NCI-H128 (cell line): ENCODE measurements around the gene APBA1.

Experiments
- DNase-seq: peaks from one replicate; lab custom pipeline; 2025; ENCODE audit not compliant: unreplicated experiment; lab: John Stamatoyannopoulos, UW

Gene APBA1

DNA sequence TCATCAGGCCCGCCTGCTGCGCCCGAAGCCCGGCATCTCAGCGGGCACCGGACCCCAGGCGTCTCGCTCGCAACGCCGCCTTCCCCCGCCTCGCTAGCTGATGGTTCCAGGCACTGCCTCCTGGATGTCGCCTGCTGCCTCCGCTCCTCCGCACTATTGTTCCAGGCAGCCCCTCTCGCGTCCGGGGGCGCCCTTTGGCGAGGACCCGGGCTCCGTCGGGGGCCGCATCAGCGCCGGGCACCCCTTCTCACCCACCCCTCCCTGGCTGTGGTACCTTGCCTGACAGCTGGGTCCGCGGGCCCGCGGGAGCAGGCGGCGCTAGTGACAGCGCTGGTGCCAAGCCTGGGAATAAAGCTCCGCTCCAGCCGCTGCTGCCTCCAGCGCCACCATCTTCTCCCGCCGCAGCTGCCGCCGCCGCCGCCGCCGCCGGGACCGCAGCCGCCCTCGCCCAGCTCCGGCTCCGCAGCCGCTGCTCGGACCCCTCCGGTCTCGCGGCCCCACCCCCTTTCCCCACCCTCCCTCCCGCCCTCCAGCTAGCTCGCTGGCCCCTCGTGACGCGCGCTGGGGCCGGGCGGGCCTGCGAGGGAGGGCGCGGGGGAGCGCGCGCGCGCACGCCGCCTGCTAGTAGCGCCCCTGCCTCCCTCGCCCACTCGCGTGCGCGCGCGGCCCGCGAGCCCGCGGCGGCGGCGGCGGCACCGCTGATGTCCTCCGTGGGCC lies at the start of gene APBA1:
APBA1 (minus strand) TSS at position 493 of the 717 bp plus-strand sequence.
- peak; percentile 56 for DNase-seq

DNA sequence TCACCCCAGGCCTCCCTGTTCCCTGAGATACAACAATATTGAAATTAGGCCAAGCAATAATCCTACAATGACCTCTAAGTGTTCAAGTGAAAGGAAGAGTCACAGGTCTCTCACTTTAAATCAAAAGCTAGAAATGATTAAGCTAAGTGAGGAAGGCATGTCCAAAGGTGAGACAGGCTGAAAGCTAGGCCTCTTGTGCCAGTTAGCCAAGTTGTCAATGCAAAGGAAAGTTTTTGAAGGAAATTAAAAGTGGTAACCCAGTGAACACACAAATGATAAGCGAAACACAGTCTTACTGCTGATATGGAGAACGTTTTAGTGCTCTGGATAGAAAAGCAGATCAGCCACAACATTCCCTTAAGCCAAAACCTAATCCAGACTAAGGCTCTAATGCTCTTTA lies 47.8 kb upstream of the APBA1 start:
- no peak for DNase-seq

DNA sequence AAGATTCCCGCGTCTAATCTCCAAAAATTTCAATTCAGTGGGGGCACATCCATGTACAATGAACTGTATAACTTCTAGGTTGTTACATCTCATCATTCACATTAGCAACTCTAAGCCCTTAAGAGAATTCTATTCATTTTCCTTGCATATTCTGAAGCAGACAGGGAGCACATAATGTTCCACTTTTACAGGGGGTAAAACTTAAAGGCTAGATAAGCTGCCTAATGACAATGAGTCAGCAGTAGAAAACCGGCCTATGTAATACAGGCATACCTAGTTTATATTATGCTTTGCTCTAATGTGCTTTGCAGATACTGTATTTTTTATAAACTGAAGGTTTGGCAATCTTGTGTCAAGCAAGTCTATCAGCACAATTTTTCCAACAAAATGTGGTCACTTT lies 47.2 kb upstream of the APBA1 start:
- DNase-seq, result no peak

DNA sequence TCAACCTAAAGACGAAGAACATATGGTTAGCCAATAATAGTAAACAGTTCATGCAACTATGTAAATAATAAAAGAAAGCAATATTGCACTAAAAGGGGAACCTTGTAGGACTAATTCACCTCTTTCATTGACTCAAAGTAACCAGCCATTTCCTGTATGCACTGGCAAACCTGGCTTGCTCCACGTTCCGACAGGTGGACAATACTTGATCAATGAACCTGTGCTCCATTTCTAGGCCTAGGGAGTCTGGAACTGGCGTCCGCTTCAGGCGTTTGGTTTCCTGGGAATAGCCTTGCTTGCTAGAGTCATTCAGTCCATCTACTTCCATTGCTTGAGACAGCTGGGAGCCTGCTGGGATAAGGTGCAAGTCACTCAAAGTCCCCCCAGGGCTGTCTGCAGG lies 46.0 kb upstream of the APBA1 start:
- DNase-seq, result no peak

DNA sequence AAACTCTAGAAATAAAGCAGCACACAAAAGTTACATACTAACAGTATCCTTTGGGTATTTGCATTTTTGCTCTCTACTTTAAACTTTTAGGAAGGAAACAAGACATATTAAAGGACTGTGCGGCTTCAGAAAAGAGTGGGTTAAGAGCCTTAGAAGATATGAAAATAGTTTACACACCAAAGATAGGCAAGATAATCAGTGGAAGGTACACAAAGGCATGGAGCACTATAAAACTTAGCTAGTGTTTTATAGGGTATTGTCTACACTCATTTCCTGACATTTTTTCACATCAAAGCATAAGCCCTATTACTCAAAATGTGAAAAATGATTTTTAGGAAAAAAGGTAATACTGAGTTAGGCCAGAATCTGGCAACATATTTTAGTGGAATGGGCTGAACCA lies 43.7 kb upstream of the APBA1 start:
- DNase-seq, result no peak

DNA sequence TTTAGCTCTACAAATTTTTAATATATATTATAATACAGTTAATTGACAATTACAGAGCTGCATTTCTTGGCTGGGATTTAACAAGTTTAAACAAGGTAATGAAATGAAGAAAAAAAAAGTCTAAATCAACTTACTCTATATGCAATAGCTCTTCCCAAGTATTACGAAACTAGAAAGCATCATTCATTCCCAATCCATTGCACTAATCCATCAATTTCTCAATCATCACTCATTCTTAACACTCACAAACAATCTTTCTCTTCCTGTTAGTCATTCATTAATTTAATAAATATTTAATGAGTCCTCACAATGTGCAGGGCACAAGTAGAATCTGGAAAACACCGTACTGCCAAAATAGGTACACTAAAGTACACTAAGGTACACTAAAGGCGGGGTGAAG lies 42.9 kb upstream of the APBA1 start:
- no peak for DNase-seq

DNA sequence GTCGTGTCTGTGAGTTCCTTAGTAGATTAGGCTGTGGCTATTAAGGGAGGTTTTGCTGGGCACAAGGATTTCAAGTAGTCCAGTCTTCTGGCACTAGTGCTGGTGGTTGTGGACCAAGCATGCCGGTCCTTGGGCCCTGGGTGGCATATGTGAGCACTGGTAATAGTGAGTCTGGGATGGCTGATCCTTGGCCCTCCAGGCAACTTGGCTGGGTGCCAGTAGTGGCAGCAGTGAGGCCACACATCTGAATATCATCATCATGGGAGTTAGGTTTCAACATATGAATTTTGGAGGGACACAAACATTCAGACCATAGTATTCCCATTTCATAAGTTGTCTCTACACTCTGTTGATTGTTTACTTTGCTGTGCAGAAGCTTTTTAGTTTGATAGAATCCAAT lies 25.3 kb upstream of the APBA1 start:
- DNase-seq, result no peak

DNA sequence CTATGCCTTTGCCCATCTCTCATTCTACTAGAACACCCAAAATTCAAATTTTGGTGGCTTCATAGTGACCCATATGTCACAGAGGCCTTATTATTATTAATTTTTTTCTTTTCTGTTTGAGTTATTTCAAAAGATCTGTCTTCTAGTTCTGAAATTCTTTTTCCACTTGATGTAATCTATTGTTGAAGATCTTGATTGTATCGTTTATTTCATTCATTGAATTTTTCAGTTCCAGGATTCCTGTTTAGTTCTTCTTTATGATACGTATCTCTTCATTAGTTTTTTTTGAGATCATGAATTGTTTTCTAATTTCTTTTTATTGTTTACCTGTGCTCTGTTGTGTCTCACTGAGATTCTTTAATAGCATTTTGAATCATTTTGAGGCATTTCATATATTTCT lies 24.6 kb upstream of the APBA1 start:
- no peak for DNase-seq

DNA sequence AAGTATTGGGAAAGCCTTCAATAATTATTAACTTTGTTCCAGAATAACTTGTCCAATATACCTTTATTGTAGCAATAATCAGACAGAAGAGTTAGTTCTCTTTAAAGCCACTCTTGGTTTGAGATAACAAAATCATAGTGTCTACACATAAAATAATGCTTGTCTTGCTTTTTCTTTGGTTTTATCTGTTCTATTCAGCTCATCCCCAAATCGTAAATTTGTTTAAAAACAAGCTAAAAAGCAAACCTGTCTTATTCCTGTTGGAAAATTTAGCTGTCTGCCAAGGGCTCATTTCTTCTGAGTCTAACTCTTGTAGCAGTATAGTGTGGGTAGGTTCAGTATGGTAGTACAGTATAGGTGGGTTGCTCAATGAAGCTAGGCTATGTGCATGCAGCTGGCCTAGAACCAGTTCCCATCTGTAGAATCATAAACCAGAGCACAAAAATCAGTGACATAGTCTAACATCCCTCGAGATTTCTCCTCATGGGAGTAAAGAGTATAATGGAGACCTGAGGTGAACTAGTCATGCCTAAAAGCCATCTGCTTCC lies 17.9 kb upstream of the APBA1 start:
- no peak for DNase-seq

DNA sequence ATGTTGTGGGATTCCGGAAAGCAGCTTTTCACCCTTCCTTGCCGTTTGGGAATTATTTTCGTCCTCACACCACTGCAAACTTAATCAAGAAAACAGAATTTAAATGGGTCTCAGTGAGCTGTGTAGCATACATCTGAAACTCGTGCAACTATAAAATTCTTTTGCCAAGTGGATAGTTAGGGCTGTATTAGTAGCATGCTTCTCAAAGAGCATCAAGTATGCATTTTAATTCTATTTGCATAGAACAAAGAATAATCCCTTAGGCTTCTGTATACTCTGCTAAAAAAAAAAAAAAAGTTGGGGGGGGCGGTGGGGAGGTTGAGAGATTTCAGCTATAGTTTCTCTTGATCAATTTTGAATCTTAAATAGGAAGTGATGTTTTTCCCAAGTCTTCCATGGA lies 11.8 kb upstream of the APBA1 start:
- no peak for DNase-seq

DNA sequence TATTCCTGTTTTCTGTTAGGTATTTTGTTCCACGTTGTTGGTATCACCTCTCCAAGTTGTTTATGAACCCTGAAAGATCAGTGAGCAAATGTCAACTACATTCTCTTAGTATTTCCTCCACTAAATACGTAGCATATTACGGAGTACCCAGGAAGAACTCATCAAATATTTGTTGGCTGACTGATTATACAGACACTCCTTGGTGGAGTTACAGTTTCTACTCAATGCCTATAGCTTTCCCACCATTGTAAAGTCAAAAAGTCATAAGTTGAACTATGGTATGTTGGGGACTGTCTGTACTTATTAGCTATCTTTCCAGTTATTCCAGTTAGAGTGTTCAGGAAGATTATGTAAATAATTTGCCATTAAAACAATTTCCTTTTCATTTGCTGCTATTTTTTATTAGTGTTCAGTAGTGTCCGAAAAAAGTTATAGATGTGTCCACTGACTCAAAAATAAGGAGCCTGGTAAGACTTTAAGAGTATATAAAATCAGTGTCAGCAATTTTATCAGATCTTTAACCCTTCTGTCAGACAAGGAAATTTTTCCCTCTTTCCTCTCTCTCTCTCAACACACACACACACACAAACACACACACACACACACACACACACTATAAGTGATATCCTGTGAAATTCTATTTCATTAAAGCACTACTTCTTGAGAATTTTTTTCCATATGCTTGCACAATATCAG lies 6.8 kb upstream of the APBA1 start:
- no peak for DNase-seq

DNA sequence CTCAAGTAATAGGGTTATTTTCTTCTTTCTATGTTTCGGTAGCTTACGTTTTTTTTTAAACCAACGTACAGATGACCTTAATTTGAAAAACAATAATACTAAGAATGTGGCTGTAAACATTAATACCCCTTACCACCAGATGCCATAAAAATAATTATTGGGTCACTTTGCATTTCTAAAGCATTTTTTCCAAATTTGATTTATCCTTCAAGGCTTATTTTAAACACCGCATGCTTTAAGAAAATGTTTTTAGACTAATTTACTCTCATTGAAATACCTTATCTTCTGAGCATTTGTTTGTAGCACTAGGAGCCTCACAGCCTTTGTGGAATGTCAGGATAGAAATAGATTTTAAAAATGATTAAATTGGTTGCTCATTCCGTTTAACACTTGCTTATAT lies 5.8 kb upstream of the APBA1 start:
- no peak for DNase-seq

DNA sequence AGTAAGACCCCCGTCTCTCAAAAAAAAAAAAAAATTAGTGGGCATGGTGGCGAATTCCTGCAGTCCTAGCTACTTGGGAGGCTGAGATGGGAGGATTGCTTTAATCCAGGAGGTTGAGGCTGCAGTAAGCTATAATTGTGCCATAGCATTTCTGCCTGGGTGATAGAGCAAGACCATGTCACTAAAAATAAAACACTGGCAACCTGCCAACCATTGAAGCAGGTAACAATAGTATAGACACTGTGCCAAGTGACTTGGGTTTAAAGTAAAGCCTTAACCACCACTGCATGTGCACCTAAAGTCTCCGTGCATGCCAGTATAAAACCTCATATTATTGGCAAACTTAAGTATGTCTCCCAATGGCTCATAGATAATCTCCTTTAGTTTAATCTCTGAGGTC lies 3.4 kb upstream of the APBA1 start:
- no peak for DNase-seq

DNA sequence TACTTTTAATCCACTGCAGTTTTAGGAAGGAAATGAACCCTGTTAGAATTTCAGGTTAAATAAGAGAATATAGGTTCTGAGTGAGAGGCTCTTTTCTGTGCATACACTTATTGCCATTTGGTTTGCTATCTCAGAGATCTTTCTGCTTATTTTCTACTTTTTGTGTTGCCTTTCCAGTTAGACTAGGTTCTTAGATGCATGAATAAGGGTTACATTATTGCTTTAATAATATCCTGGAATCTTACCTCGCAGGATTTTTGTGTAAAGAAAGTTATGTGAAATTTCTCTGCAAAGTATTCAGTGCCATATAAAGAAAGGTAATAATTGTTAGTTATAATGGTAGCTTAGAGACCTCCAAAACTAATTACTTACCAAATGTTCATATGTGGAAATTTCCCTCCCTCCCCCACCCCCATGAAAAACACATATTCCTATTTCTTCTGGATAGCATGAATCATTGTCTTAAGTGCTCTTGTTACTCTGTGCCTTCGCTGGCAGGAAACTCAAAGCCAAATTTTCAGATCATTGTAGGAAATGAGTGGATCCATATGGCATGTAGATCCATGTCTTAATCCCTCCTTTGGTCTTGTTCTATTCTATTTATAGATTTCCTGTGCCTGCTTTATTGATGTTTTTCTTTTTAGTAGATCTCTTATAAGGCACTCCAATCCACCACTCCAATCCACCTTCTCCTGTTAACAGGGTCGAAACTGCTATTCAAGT lies 2.7 kb upstream of the APBA1 start:
- DNase-seq, result no peak

DNA sequence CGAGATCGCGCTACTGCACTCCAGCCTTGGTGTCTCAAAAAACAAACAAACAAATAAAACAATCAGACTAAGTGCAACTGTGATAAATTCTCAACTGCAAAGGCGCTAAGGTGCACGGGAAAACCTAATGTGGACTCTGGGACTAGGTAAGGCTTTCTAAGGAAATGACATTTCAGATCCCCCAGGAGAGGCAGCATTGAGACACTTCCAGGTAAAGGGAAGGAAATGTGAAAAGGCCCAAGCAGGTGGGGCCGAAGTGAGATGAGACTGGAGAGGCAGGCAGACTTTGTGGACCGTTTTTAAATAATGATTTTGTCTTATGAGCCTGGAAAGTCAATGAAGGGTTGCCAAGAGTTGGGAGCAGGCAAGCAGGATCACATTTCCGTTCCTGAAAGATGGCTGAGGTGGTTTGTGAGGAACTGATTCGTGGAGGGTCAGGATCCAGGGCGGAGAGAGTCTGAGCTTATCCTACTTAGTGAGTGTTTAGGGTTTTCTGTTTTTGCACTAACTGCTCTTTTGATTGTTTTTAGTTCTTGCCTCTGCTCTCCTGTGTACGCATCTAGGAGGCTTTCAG lies 2.0 kb upstream of the APBA1 start:
- peak; percentile 26 for DNase-seq

DNA sequence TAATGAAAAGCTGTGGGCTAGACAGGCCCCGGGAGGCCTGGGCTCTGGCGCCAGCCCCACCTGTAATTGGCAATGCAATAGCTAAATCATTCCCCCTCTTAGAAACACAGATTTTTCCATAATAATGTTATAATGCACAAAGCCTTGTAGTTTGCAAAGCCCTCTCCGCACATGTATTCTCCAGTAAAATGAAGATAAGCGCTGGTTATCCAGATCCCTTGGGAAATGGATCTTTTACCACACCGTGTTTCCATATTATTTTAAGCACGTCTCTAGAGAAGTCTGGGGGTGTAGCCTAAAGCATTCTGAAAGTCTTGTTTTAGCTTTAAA lies 1.1 kb upstream of the APBA1 start:
- no peak for DNase-seq

DNA sequence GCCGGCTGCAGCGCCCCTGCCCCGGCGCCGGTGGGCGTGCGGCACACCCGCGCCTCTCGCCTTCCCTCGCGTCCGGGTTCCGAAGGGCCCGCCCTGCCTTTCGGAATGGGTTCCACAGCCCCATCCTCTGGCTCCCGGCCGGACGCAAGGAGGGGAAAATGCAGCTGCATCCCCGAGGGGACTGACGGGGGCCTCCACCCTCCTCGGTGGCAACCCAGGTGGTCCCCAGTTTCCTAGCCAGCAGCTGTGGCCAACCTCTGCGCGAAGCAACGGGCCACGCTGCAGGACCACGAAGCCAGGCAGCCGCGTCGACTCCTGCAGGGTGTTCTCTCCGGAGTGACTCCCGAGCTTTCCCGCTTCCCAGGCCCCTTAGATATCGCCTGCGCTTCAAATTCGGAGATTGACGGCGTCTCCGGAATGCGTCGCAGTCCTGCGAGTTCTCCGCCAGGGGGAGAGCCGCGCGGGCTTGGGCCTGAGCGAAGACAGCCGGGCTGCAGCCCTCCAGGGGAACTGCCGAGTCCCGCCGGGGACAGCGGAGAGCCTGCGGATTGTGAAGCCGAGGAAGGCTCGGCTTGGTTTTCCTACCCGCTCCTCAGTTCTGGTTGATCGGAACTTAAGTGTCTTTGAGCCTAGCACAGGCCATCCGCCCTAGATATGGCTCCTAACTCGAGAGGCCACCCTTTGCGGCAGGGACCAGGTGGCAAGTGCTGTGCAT lies 582 bp upstream of the APBA1 start:
- peak; percentile 92 for DNase-seq

DNA sequence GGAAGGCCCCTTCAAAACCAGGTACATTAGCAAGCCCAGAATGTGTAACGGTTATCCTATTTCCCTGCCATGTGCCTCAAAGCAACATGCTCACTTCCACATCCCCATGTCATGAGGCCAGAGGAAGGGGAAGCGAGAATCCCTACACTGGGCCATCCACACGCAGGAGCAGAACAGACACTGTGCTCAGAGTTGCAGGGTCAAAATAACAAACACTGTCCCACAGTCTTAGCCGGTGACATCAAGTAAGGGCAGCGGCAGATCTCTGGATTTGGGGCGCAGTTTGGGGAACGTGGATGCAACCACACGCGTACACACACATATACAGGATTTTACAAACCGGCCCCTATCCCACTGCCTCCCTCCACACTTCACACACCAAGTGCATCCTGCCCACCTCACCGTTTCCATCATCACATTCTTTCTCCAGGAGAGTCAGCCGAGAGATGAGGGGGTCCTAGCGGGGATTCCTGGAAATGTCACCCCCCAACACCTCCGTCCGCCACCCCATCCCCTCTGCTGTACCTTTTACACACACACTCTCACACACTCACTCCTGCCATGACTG lies 776 bp downstream of the APBA1 start:
- no peak for DNase-seq

DNA sequence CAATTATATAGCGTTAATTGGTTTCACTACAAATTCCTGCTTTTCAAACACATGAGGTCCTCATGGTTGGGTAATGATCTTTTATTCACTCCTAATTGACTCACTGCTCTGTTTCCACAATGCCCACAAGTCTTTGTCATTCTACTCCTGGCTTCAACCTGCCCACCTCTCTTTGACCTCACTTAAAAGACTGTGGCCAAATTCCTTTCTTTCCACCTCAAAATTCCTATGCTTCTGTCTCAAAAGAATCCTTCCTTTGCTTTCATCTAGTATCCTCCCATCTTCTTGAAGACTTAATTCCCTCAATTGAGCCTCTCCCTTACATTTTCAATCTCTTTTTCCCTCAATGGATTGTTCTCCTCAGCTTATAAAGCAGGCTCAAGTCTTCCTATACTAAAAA lies 4.9 kb downstream of the APBA1 start:
- DNase-seq, result no peak

DNA sequence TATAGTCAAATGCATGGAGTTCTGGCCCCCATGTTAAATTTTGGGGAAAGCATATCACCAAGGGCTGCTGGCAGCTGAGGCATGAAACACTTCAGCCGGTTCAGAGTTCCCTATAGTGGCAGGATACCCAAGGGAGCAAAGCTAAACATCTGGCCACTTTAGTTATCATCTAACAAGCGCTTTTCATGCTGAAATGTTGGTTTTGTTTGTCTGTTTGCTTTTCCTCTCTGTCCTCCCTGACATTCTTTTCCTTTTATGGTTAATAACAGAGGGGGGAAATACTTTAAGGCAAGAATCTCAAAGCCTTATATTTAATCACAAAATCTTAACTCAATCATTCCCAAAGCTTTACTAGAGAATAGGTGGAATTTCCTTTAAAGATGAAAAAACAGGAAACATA lies 11.9 kb downstream of the APBA1 start:
- no peak for DNase-seq
